Progenitor cell of endocrine pancreas (in vitro differentiated cells): ENCODE data around the gene C2orf92. TPM values are rescaled to one million over a fixed set of nuclear protein-coding genes. Genes with fewer than 3 reads are reported as not detected.
A peak's percentile ranks its signal among the peaks of the same experiment; 100 is the strongest.

Experiments
- DNase-seq: peaks from one replicate; pipeline ENCODE4 v3.0.0; 2021; ENCODE audit warnings: low spot score; ENCODE audit not compliant: unreplicated experiment
- H3K27ac Mint-ChIP-seq: 2 replicates; pipeline ENCODE4 v1.8.0; 2021; ENCODE audit warnings: mild to moderate bottlenecking, moderate library complexity, mixed read lengths
- H3K27me3 Mint-ChIP-seq: 2 replicates; pipeline ENCODE4 v1.8.0; 2021; ENCODE audit warnings: mixed read lengths
- H3K36me3 Mint-ChIP-seq: 2 replicates; pipeline ENCODE4 v1.8.0; 2022; ENCODE audit warnings: mixed read lengths; ENCODE audit not compliant: insufficient read depth
- H3K4me1 Mint-ChIP-seq: 2 replicates; pipeline ENCODE4 v1.8.0; 2021; ENCODE audit warnings: low read depth, mixed read lengths
- H3K4me3 Mint-ChIP-seq: 2 replicates; pipeline ENCODE4 v1.8.0; 2021; ENCODE audit warnings: low read depth, mild to moderate bottlenecking, moderate library complexity, mixed read lengths
- H3K9me3 Mint-ChIP-seq: 2 replicates; pipeline ENCODE4 v1.8.0; 2021; ENCODE audit warnings: low read depth, mixed read lengths
- CTCF ChIP-seq: fragments of 200-600 bp; sonication (generic); IDR thresholded peaks from one replicate; pipeline ENCODE4 v1.5.0; 2021; ENCODE audit warnings: antibody characterized with exemption, mild to moderate bottlenecking; ENCODE audit not compliant: unreplicated experiment
- total RNA-seq: library from RNA; stranded (reverse); gene quantifications from 2 replicates; pipeline ENCODE4 v1.2.1, GENCODE V29; 2021

C2orf92 gene
- total RNA-seq, 1 donor from 2014 or later: 15.9 TPM

- TF ChIP-seq CTCF: no peak
- no peaks in the 10 kb centered on the region for H3K9me3 Mint-ChIP-seq
- H3K4me3 Mint-ChIP-seq: no peak overlapping the region
- H3K27me3 Mint-ChIP-seq: no peaks in the 10 kb centered on the region
- peaks cover 25% of the 10 kb centered on the region for H3K4me1 Mint-ChIP-seq
- H3K27ac Mint-ChIP-seq: no peak overlapping the region
- no peak for DNase-seq
- H3K36me3 Mint-ChIP-seq: peaks cover 1% of the 10 kb centered on the region
Measured at GRCh38 chr2:97726261-97727064, 57.0 kb downstream of the C2orf92 start.

DNA sequence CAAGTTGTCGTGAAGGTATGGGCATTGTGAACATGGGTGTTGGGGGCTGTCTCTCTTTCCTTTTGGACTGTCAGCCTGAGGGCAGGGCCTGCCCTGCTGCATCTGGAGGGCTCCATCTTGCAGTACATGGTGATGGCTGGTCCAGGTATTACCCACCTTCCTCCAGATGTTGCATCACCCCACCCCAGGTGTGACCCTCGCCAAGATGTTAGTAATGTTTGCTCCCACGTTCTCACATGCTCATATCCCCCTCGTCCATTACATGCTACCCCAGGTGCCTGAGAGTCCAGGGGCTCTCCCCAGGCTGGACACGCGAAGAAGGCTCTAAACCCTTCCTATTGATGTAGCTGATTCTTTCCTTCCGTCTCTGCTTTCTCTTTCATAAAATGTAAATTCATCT, 57.8 kb downstream of the C2orf92 start:
- peaks cover 1% of the 10 kb centered on the region for H3K36me3 Mint-ChIP-seq
- H3K27me3 Mint-ChIP-seq: no peaks in the 10 kb centered on the region
- no peak overlapping the region for H3K4me3 Mint-ChIP-seq
- no peak for DNase-seq
- no peaks in the 10 kb centered on the region for H3K9me3 Mint-ChIP-seq
- peaks cover 25% of the 10 kb centered on the region for H3K4me1 Mint-ChIP-seq
- TF ChIP-seq CTCF: no peak
- H3K27ac Mint-ChIP-seq: peak overlapping the region; percentile 33

- no peak for TF ChIP-seq CTCF
- peak overlapping the region; percentile 8 for H3K27ac Mint-ChIP-seq
- H3K4me1 Mint-ChIP-seq: peaks cover 25% of the 10 kb centered on the region
- no peak for DNase-seq
- H3K27me3 Mint-ChIP-seq: no peaks in the 10 kb centered on the region
- H3K4me3 Mint-ChIP-seq: no peak overlapping the region
- H3K9me3 Mint-ChIP-seq: no peaks in the 10 kb centered on the region
- H3K36me3 Mint-ChIP-seq: peaks cover 1% of the 10 kb centered on the region
Measured at GRCh38 chr2:97728091-97728731, 58.7 kb downstream of the C2orf92 start.

- H3K27ac Mint-ChIP-seq: no peak overlapping the region
- H3K4me1 Mint-ChIP-seq: peaks cover 25% of the 10 kb centered on the region
- no peak for TF ChIP-seq CTCF
- no peaks in the 10 kb centered on the region for H3K9me3 Mint-ChIP-seq
- no peaks in the 10 kb centered on the region for H3K27me3 Mint-ChIP-seq
- peaks cover 1% of the 10 kb centered on the region for H3K36me3 Mint-ChIP-seq
- DNase-seq: no peak
- no peak overlapping the region for H3K4me3 Mint-ChIP-seq
Measured at GRCh38 chr2:97730245-97730644, 60.7 kb downstream of the C2orf92 start.

DNA sequence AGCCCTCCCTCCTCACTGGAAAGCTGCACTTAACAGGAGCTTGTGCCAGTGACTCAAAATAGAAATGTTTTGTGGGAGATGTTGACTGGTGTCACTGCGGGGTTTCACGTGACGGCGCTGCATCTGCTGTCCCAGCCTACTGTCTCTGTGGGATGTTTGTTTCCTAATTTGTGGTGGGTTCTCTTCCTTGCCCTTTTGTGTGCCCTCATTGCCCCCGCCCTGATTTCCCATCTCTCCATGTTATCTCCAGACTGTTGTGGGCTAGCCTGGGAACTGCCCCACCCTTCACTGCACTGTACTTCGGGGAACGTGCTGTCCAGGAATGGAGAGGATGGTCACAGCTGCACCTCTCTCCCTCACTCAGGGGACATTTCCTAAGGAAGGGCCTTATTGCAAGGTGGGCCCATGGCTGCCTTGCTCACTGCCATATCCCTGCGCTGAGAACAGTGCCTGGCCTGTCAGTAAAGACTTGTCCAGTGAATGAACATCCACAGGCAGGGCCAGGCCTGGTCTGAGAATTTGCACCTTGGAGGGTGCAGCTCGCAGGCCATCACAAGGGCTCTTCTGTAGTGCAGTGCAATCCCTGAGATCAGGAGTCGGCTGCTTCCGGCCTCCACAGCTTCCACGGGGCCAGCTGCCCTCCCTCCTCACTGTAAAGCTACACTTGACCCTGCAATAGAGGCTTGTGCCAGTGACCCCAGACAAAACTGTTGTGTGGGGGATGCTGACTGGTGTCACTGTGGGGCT, 61.9 kb downstream of the C2orf92 start:
- no peak for TF ChIP-seq CTCF
- Mint-ChIP-seq H3K27me3 (no peaks in the 10 kb centered on the region), H3K4me1 (peaks cover 14% of the 10 kb centered on the region), H3K4me3 (no peak overlapping the region), H3K36me3 (peaks cover 1% of the 10 kb centered on the region), H3K27ac (peak overlapping the region; percentile 17), H3K9me3 (no peaks in the 10 kb centered on the region)
- no peak for DNase-seq
